ENCODE data around the gene CYP39A1. TPM values are rescaled to one million over a fixed set of nuclear protein-coding genes. Genes with fewer than 3 reads are reported as not detected.
"Not testable (repeated sequence)": the region's sequence is repeated elsewhere in the genome, so short reads cannot be mapped to it uniquely, and the experiment has no call there.

The CYP39A1 gene
- total RNA-seq, 2 experiments from 2014 or later, result not detected

- DNase-seq, result no peak
- no peaks in the 10 kb centered on the region for H3K4me1 Mint-ChIP-seq
- ChIA-PET CTCF (no interaction called here), POLR2A (no interaction called here)
- H3K9me3 Mint-ChIP-seq, result no peaks in the 10 kb centered on the region
- peaks cover 3% of the 10 kb centered on the region for H3K27me3 Mint-ChIP-seq
- H3K27ac Mint-ChIP-seq, result no peak overlapping the region
- H3K36me3 Mint-ChIP-seq (ENCODE audit: low read depth), result no peaks in the 10 kb centered on the region
- H3K4me3 Mint-ChIP-seq, result no peak overlapping the region
Observed at GRCh38 chr6:46667377-46667776, 14.8 kb upstream of the CYP39A1 start.

- ChIA-PET CTCF (no interaction called here), POLR2A (no interaction called here)
- no peak overlapping the region for H3K4me3 Mint-ChIP-seq
- no peaks in the 10 kb centered on the region for H3K4me1 Mint-ChIP-seq
- H3K9me3 Mint-ChIP-seq, result no peaks in the 10 kb centered on the region
- DNase-seq, result no peak
- no peaks in the 10 kb centered on the region for H3K36me3 Mint-ChIP-seq (ENCODE audit: low read depth)
- peaks cover 10% of the 10 kb centered on the region for H3K27me3 Mint-ChIP-seq
- H3K27ac Mint-ChIP-seq, result no peak overlapping the region
Observed at GRCh38 chr6:46661483-46661882, 8.9 kb upstream of the CYP39A1 start.

- Mint-ChIP-seq H3K27me3 (peaks cover 30% of the 10 kb centered on the region), H3K4me1 (peaks cover 7% of the 10 kb centered on the region), H3K4me3 (no peak overlapping the region), H3K27ac (no peak overlapping the region), H3K36me3 (ENCODE audit: low read depth) (no peaks in the 10 kb centered on the region), H3K9me3 (no peaks in the 10 kb centered on the region)
- CTCF ChIA-PET, result no interaction called here
- POLR2A ChIA-PET, result no interaction called here
- no peak for DNase-seq
Observed at GRCh38 chr6:46657642-46658041, 5.0 kb upstream of the CYP39A1 start.

- H3K9me3 Mint-ChIP-seq, result no peaks in the 10 kb centered on the region
- POLR2A ChIA-PET, result no interaction called here
- DNase-seq, result no peak
- peaks cover 43% of the 10 kb centered on the region for H3K27me3 Mint-ChIP-seq
- peaks cover 15% of the 10 kb centered on the region for H3K4me1 Mint-ChIP-seq
- no peak overlapping the region for H3K4me3 Mint-ChIP-seq
- H3K36me3 Mint-ChIP-seq (ENCODE audit: low read depth), result no peaks in the 10 kb centered on the region
- no peak overlapping the region for H3K27ac Mint-ChIP-seq
- CTCF ChIA-PET, result no interaction called here
Observed at GRCh38 chr6:46655803-46656202, 3.2 kb upstream of the CYP39A1 start.

- no peak for DNase-seq
- Mint-ChIP-seq H3K27ac (no peak overlapping the region), H3K36me3 (ENCODE audit: low read depth) (no peaks in the 10 kb centered on the region), H3K4me3 (peak overlapping the region; percentile 71), H3K27me3 (peaks cover 48% of the 10 kb centered on the region), H3K9me3 (no peaks in the 10 kb centered on the region), H3K4me1 (peaks cover 15% of the 10 kb centered on the region)
- POLR2A ChIA-PET, result no interaction called here
- CTCF ChIA-PET, result no interaction called here
Observed at GRCh38 chr6:46653439-46654195, 999 bp upstream of the CYP39A1 start.

- Mint-ChIP-seq H3K9me3 (no peaks in the 10 kb centered on the region), H3K36me3 (ENCODE audit: low read depth) (no peaks in the 10 kb centered on the region), H3K27me3 (peaks cover 48% of the 10 kb centered on the region), H3K4me3 (peak overlapping the region; percentile 71), H3K27ac (no peak overlapping the region), H3K4me1 (peaks cover 15% of the 10 kb centered on the region)
- ChIA-PET CTCF (no interaction called here), POLR2A (no interaction called here)
- DNase-seq, result no peak
Observed at GRCh38 chr6:46652232-46652602, 401 bp downstream of the CYP39A1 start.

GRCh38 chr6:46651816-46652215 is 802 bp downstream of the CYP39A1 start:
- Mint-ChIP-seq H3K27me3 (peaks cover 48% of the 10 kb centered on the region), H3K4me1 (peaks cover 15% of the 10 kb centered on the region), H3K9me3 (no peaks in the 10 kb centered on the region), H3K4me3 (no peak overlapping the region), H3K27ac (no peak overlapping the region), H3K36me3 (ENCODE audit: low read depth) (no peaks in the 10 kb centered on the region)
- CTCF ChIA-PET, result no interaction called here
- no peak for DNase-seq
- POLR2A ChIA-PET, result no interaction called here

GRCh38 chr6:46651006-46651405 is 1.6 kb downstream of the CYP39A1 start:
- Mint-ChIP-seq H3K4me1 (peaks cover 15% of the 10 kb centered on the region), H3K36me3 (ENCODE audit: low read depth) (no peaks in the 10 kb centered on the region), H3K4me3 (no peak overlapping the region), H3K27ac (no peak overlapping the region), H3K9me3 (no peaks in the 10 kb centered on the region), H3K27me3 (peaks cover 49% of the 10 kb centered on the region)
- ChIA-PET POLR2A (no interaction called here), CTCF (no interaction called here)
- no peak for DNase-seq

GRCh38 chr6:46648869-46649492 is 3.6 kb downstream of the CYP39A1 start:
- POLR2A ChIA-PET, result no interaction called here
- Mint-ChIP-seq H3K9me3 (no peaks in the 10 kb centered on the region), H3K4me1 (peaks cover 16% of the 10 kb centered on the region), H3K36me3 (ENCODE audit: low read depth) (no peaks in the 10 kb centered on the region), H3K27ac (no peak overlapping the region), H3K27me3 (peaks cover 39% of the 10 kb centered on the region), H3K4me3 (no peak overlapping the region)
- DNase-seq, result no peak
- CTCF ChIA-PET, result no interaction called here

- H3K9me3 Mint-ChIP-seq; DNase-seq; POLR2A ChIA-PET; CTCF ChIA-PET; H3K27ac Mint-ChIP-seq; H3K36me3 Mint-ChIP-seq (ENCODE audit: low read depth); H3K4me3 Mint-ChIP-seq: not testable (repeated sequence)
- H3K4me1 Mint-ChIP-seq, result peaks cover 15% of the 10 kb centered on the region
- peaks cover 33% of the 10 kb centered on the region for H3K27me3 Mint-ChIP-seq
Observed at GRCh38 chr6:46648108-46648507, 4.5 kb downstream of the CYP39A1 start.

GRCh38 chr6:46645265-46645664 is 7.4 kb downstream of the CYP39A1 start:
- Mint-ChIP-seq H3K4me3 (no peak overlapping the region), H3K9me3 (no peaks in the 10 kb centered on the region), H3K4me1 (peaks cover 6% of the 10 kb centered on the region), H3K27me3 (peaks cover 13% of the 10 kb centered on the region), H3K27ac (no peak overlapping the region), H3K36me3 (ENCODE audit: low read depth) (no peaks in the 10 kb centered on the region)
- ChIA-PET POLR2A (no interaction called here), CTCF (no interaction called here)
- DNase-seq, result no peak

GRCh38 chr6:46642928-46643751 is 9.5 kb downstream of the CYP39A1 start:
- Mint-ChIP-seq H3K4me3 (no peak overlapping the region), H3K27me3 (peaks cover 16% of the 10 kb centered on the region), H3K4me1 (peaks cover 6% of the 10 kb centered on the region), H3K9me3 (no peaks in the 10 kb centered on the region), H3K36me3 (ENCODE audit: low read depth) (no peaks in the 10 kb centered on the region), H3K27ac (no peak overlapping the region)
- CTCF ChIA-PET, result no interaction called here
- no peak for DNase-seq
- POLR2A ChIA-PET, result no interaction called here

GRCh38 chr6:46638650-46639049 is 14.0 kb downstream of the CYP39A1 start:
- no peak overlapping the region for H3K4me3 Mint-ChIP-seq
- CTCF ChIA-PET, result no interaction called here

GRCh38 chr6:46637933-46638332 is 14.7 kb downstream of the CYP39A1 start:
- Mint-ChIP-seq H3K36me3 (ENCODE audit: low read depth) (no peaks in the 10 kb centered on the region), H3K4me3 (no peak overlapping the region), H3K27ac (no peak overlapping the region), H3K9me3 (no peaks in the 10 kb centered on the region), H3K27me3 (peaks cover 15% of the 10 kb centered on the region), H3K4me1 (peaks cover under 1% of the 10 kb centered on the region)
- ChIA-PET CTCF (no interaction called here), POLR2A (no interaction called here)
- no peak for DNase-seq

More at GRCh38 chr6:46638650-46639049, 14.0 kb downstream of the CYP39A1 start:
- no peak for DNase-seq
- POLR2A ChIA-PET, result no interaction called here
- H3K27ac Mint-ChIP-seq, result no peak overlapping the region
- no peaks in the 10 kb centered on the region for H3K9me3 Mint-ChIP-seq
- peaks cover 5% of the 10 kb centered on the region for H3K4me1 Mint-ChIP-seq
- peaks cover 15% of the 10 kb centered on the region for H3K27me3 Mint-ChIP-seq
- H3K36me3 Mint-ChIP-seq (ENCODE audit: low read depth), result no peaks in the 10 kb centered on the region

Data from activated CD4-positive, alpha-beta memory T cell treated with anti-CD3 and anti-CD28 coated beads, Interleukin-2, amount 10 ng/mL, durations not matched to agents 7 days and 5 days (primary cell).